PC-9 (cell line): Measurements from ENCODE around the gene NHEJ1. TPM values are rescaled to one million over a fixed set of nuclear protein-coding genes. Genes with fewer than 3 reads are reported as not detected.

Experiments
- BruUV-seq: library from RNA; stranded (reverse); fragments of 400-500 nt; replicated peaks from 2 replicates; lab custom pipeline; 2021; lab: Mats Ljungman, UMichigan
- CTCF ChIA-PET: fragments of 300-600 bp; sonication (Branson Sonifier 250); formaldehyde crosslinking; loops from one replicate; lab custom pipeline; 2022; ENCODE audit warnings: antibody characterized with exemption; lab: Charles Lee
- POLR2A ChIA-PET: fragments of 300-600 bp; sonication (Branson Sonifier 250); formaldehyde crosslinking; loops from one replicate; lab custom pipeline; 2022; ENCODE audit warnings: antibody characterized with exemption; ENCODE audit not compliant: unreplicated experiment; lab: Charles Lee
- DNase-seq, 2 experiments: peaks; one replicate each; pipeline versions ENCODE4 v3.0.0 to v3.0.0-alpha.2; 2015 to 2022; ENCODE audit warnings: mixed read lengths in 1 of 2
- H2AFZ ChIP-seq: fragments of 200-600 bp; sonication (generic); 2 replicates; pipeline ENCODE4 v1.8.1; 2017; ENCODE audit warnings: antibody characterized with exemption
- H3F3A ChIP-seq: fragments of 200-600 bp; sonication (generic); 2 replicates; pipeline ENCODE4 v1.8.1; 2017; ENCODE audit warnings: antibody characterized with exemption, mild to moderate bottlenecking, low read depth; ENCODE audit not compliant: insufficient read depth
- H3K27ac ChIP-seq: fragments of 200-600 bp; sonication (generic); 2 replicates; pipeline ENCODE4 v1.6.1; 2016; ENCODE audit warnings: mixed run types
- H3K27me3 ChIP-seq: fragments of 200-600 bp; sonication (generic); 2 replicates; pipeline ENCODE4 v1.6.1; 2016; ENCODE audit warnings: low read depth, mixed run types; ENCODE audit not compliant: insufficient read depth
- H3K36me3 ChIP-seq: fragments of 200-600 bp; sonication (generic); 2 replicates; pipeline ENCODE4 v1.6.1; 2016; ENCODE audit warnings: low read depth, mixed run types
- H3K4me1 ChIP-seq: fragments of 200-600 bp; sonication (generic); replicated peaks from 2 replicates; pipeline ENCODE4 v1.6.1; 2016; ENCODE audit warnings: mixed run types; ENCODE audit not compliant: insufficient read depth
- H3K4me2 ChIP-seq: fragments of 200-600 bp; sonication (generic); 2 replicates; pipeline ENCODE4 v1.6.1; 2017; ENCODE audit warnings: mixed run types
- H3K4me3 ChIP-seq: fragments of 200-600 bp; sonication (generic); 2 replicates; pipeline ENCODE4 v1.6.1; 2016; ENCODE audit warnings: mixed run types
- H3K79me2 ChIP-seq: fragments of 200-600 bp; sonication (generic); 2 replicates; pipeline ENCODE4 v1.6.1; 2017; ENCODE audit warnings: low read depth, mixed run types
- H3K9me2 ChIP-seq: fragments of 200-600 bp; sonication (generic); 2 replicates; pipeline ENCODE4 v1.8.1; 2017; ENCODE audit warnings: mild to moderate bottlenecking; ENCODE audit not compliant: insufficient read depth
- H3K9me3 ChIP-seq: fragments of 200-600 bp; sonication (generic); 2 replicates; pipeline ENCODE4 v1.8.1; 2016; ENCODE audit warnings: low read depth; ENCODE audit not compliant: insufficient read depth
- H4K20me1 ChIP-seq: fragments of 200-600 bp; sonication (generic); 2 replicates; pipeline ENCODE4 v1.8.1; 2017; ENCODE audit not compliant: insufficient read depth
- EZH2 ChIP-seq: fragments of 200-600 bp; sonication (generic); IDR thresholded peaks from 2 replicates; pipeline ENCODE4 v1.8.0; 2017; ENCODE audit warnings: antibody characterized with exemption, low read depth
- intact Hi-C: fragments of 100-400 bp; cut with micrococcal nuclease; formaldehyde crosslinking; loops from one replicate; pipeline ENCODE4 v1.10.0; 2022; ENCODE audit not compliant: unreplicated experiment
- total RNA-seq: library from RNA; stranded (reverse); gene quantifications from 2 replicates; pipeline ENCODE4 v1.2.3, GENCODE V29; 2021
- TF ChIP-seq, protein P1 (sequence below): fragments of 200-600 bp; sonication (generic); conservative IDR thresholded peaks from 2 replicates; pipeline ENCODE4 v1.6.1; 2017; ENCODE audit warnings: mixed run types, antibody characterized with exemption, mild to moderate bottlenecking, moderate library complexity

NHEJ1 gene
- total RNA-seq, 1 experiment from 2014 or later, result 9.8 TPM

GRCh38 chr2:219107758-219108157 is 52.9 kb downstream of the NHEJ1 start:
- intact Hi-C loops, result no loop called here
- no peak overlapping the region for H3K27ac ChIP-seq
- no peaks in the 10 kb centered on the region for H3K36me3 ChIP-seq
- POLR2A ChIA-PET, result no interaction called here
- peaks cover 7% of the 10 kb centered on the region; the same call in 1 of the 2 replicates for H3K4me1 ChIP-seq
- no peaks in the 10 kb centered on the region for H4K20me1 ChIP-seq
- H3K4me2 ChIP-seq, result 0 out of 2 replicates have a peak overlapping the region, but pooled peaks have one; percentile 1
- H3F3A ChIP-seq, result no peaks in the 10 kb centered on the region
- H3K9me3 ChIP-seq, result no peaks in the 10 kb centered on the region
- H3K9me2 ChIP-seq, result no peaks in the 10 kb centered on the region
- no peaks in the 10 kb centered on the region for H3K79me2 ChIP-seq
- DNase-seq, result no peak
- H2AFZ ChIP-seq, result no peak overlapping the region
- H3K27me3 ChIP-seq, result no peaks in the 10 kb centered on the region
- no peak for TF ChIP-seq EZH2
- TF ChIP-seq, protein P1, sequence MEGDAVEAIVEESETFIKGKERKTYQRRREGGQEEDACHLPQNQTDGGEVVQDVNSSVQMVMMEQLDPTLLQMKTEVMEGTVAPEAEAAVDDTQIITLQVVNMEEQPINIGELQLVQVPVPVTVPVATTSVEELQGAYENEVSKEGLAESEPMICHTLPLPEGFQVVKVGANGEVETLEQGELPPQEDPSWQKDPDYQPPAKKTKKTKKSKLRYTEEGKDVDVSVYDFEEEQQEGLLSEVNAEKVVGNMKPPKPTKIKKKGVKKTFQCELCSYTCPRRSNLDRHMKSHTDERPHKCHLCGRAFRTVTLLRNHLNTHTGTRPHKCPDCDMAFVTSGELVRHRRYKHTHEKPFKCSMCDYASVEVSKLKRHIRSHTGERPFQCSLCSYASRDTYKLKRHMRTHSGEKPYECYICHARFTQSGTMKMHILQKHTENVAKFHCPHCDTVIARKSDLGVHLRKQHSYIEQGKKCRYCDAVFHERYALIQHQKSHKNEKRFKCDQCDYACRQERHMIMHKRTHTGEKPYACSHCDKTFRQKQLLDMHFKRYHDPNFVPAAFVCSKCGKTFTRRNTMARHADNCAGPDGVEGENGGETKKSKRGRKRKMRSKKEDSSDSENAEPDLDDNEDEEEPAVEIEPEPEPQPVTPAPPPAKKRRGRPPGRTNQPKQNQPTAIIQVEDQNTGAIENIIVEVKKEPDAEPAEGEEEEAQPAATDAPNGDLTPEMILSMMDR, result no peak
- BruUV-seq, result no TSS peak
- H3K4me3 ChIP-seq, result no peak overlapping the region
- CTCF ChIA-PET, result no interaction called here

- no peaks in the 10 kb centered on the region for H3K36me3 ChIP-seq
- H4K20me1 ChIP-seq, result no peaks in the 10 kb centered on the region
- no peak overlapping the region for H3K27ac ChIP-seq
- peaks cover 7% of the 10 kb centered on the region; the same call in 1 of the 2 replicates for H3K4me1 ChIP-seq
- TF ChIP-seq, protein P1, result no peak
- no peak for TF ChIP-seq EZH2
- H3K4me2 ChIP-seq, result no peak overlapping the region
- H2AFZ ChIP-seq, result no peak overlapping the region
- intact Hi-C loops, result no loop called here
- ChIA-PET CTCF (no interaction called here), POLR2A (no interaction called here)
- no peak overlapping the region for H3K4me3 ChIP-seq
- H3F3A ChIP-seq, result no peaks in the 10 kb centered on the region
- DNase-seq, result no peak
- H3K9me3 ChIP-seq, result no peaks in the 10 kb centered on the region
- H3K79me2 ChIP-seq, result no peaks in the 10 kb centered on the region
- H3K9me2 ChIP-seq, result no peaks in the 10 kb centered on the region
- BruUV-seq, result no TSS peak
- no peaks in the 10 kb centered on the region for H3K27me3 ChIP-seq
These were observed 54.4 kb downstream of the NHEJ1 start for GRCh38 chr2:219106251-219106650.

DNA sequence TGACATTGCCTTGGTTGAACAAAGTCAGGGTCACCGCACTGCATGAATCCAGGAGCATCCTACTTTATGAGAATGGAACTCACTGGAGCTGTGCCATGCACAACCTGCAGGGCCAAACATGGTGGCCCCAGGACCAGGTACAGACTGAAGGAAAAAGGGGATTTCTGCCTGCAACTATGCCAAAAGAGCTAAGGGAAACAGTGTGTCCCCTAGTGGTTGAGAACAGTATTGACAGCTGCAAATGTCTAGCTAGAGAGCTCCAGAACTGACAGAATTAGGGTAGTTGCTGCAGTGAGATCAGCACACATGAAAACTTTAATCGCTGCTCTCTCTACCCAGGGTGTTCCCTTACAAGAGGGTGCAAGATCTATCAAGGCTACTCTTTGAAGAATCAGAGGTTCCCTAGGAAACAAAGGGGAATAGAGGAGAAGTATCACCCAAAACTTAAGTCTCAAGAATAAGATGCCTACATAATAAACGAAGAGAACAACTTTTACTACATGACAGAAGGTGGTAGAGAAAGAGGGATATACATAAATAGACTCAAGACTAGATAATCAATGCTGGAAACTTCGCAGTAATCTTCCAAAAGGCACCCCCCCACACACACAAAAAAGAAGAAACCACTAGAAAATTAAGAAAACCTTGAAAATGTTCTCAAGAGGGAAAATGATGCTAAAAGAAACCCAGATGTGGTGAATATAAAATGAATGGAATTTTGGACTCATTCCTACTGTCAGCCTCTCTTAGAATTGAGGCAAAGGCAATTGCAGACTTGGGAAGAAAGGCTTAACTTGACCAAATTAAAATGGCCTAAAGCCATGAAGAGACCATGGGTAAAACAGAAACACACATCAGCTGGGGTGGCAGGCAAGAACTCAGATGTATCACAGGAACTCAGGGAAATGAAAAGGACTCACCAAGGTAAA is 56.2 kb downstream of the NHEJ1 start:
- H3F3A ChIP-seq, result no peaks in the 10 kb centered on the region
- no peaks in the 10 kb centered on the region for H4K20me1 ChIP-seq
- no peaks in the 10 kb centered on the region for H3K36me3 ChIP-seq
- DNase-seq, result peak in 1 of 2 experiments; percentile 4
- H3K4me1 ChIP-seq, result peaks cover 7% of the 10 kb centered on the region; the same call in 1 of the 2 replicates
- TF ChIP-seq, protein P1, result peak; percentile 79
- TF ChIP-seq EZH2, result no peak
- intact Hi-C loops, result no loop called here
- H3K9me3 ChIP-seq, result no peaks in the 10 kb centered on the region
- no TSS peak for BruUV-seq
- H3K9me2 ChIP-seq, result no peaks in the 10 kb centered on the region
- H2AFZ ChIP-seq, result no peak overlapping the region
- H3K79me2 ChIP-seq, result no peaks in the 10 kb centered on the region
- CTCF ChIA-PET, result interaction anchor here (0.7 to 2.1 kb wide), 6 partner anchors 14 to 172 kb away, joined by 3 to 6 read pairs (median 4); no protein-coding TSS in a partner anchor
- H3K27ac ChIP-seq, result no peak overlapping the region
- no peak overlapping the region for H3K4me2 ChIP-seq
- POLR2A ChIA-PET, result no interaction called here
- no peak overlapping the region for H3K4me3 ChIP-seq
- H3K27me3 ChIP-seq, result no peaks in the 10 kb centered on the region
